GM23338 (cell line): Measurements from ENCODE around the gene CKM. TPM values are rescaled to one million over a fixed set of nuclear protein-coding genes. Genes with fewer than 3 reads are reported as not detected.

Source experiments
- ATAC-seq: fragments of 200-7000 bp; cut with Tn5 transposase; 3 replicates; pipeline ENCODE4 v1.9.1; 2020
- DNase-seq: peaks from one replicate; pipeline ENCODE4 v3.0.0-alpha.2; 2015; ENCODE audit warnings: low spot score
- H2AFZ ChIP-seq: fragments of 200-600 bp; sonication (generic); 2 replicates; pipeline ENCODE4 v1.8.0; 2016; ENCODE audit warnings: antibody characterized with exemption, mild to moderate bottlenecking, moderate library complexity
- H3F3A ChIP-seq: fragments of 200-600 bp; sonication (generic); replicated peaks from 2 replicates; pipeline ENCODE4 v1.8.0; 2017; ENCODE audit warnings: antibody characterized with exemption, mixed run types, low read depth
- H3K27ac ChIP-seq: fragments of 200-600 bp; sonication (generic); 2 replicates; pipeline ENCODE4 v1.6.1; 2016; ENCODE audit warnings: low read depth
- H3K27me3 ChIP-seq: fragments of 200-600 bp; sonication (generic); 2 replicates; pipeline ENCODE4 v1.8.0; 2016; ENCODE audit warnings: mild to moderate bottlenecking, mixed run types, moderate library complexity; ENCODE audit not compliant: insufficient read depth
- H3K36me3 ChIP-seq: fragments of 200-600 bp; sonication (generic); 2 replicates; pipeline ENCODE4 v1.8.0; 2016; ENCODE audit warnings: mild to moderate bottlenecking; ENCODE audit not compliant: insufficient read depth
- H3K4me1 ChIP-seq: fragments of 200-600 bp; sonication (generic); 2 replicates; pipeline ENCODE4 v1.8.0; 2016; ENCODE audit warnings: mild to moderate bottlenecking, moderate library complexity; ENCODE audit not compliant: insufficient read depth
- H3K4me2 ChIP-seq: fragments of 200-600 bp; sonication (generic); 2 replicates; pipeline ENCODE4 v1.7.1; 2017; ENCODE audit warnings: mixed run types
- H3K4me3 ChIP-seq: fragments of 200-600 bp; sonication (generic); 2 replicates; pipeline ENCODE4 v1.6.1; 2016; ENCODE audit warnings: mixed run types
- H3K79me2 ChIP-seq: fragments of 200-600 bp; sonication (generic); replicated peaks from 2 replicates; pipeline ENCODE4 v1.8.0; 2017; ENCODE audit warnings: mild to moderate bottlenecking; ENCODE audit not compliant: insufficient read depth
- H3K9me2 ChIP-seq: fragments of 200-600 bp; sonication (generic); 2 replicates; pipeline ENCODE4 v1.8.0; 2017; ENCODE audit not compliant: insufficient read depth
- H4K20me1 ChIP-seq: fragments of 200-600 bp; sonication (generic); replicated peaks from 2 replicates; pipeline ENCODE4 v1.8.0; 2017; ENCODE audit warnings: mild to moderate bottlenecking; ENCODE audit not compliant: insufficient read depth
- H3K27ac Mint-ChIP-seq: 2 replicates; pipeline ENCODE4 v1.8.0; 2020; ENCODE audit warnings: inconsistent platforms, mild to moderate bottlenecking, moderate library complexity, mixed read lengths
- H3K27me3 Mint-ChIP-seq: 3 replicates; pipeline ENCODE4 v1.8.0; 2022; ENCODE audit warnings: low read depth, mild to moderate bottlenecking, moderate library complexity, mixed read lengths, inconsistent platforms; ENCODE audit not compliant: insufficient read depth, poor library complexity
- H3K36me3 Mint-ChIP-seq: 3 replicates; pipeline ENCODE4 v1.8.0; 2021; ENCODE audit warnings: low read depth, mild to moderate bottlenecking, inconsistent platforms, moderate library complexity, mixed read lengths
- H3K4me1 Mint-ChIP-seq: 3 replicates; pipeline ENCODE4 v1.8.0; 2020; ENCODE audit warnings: mild to moderate bottlenecking, inconsistent platforms, mixed read lengths
- H3K4me3 Mint-ChIP-seq: 3 replicates; pipeline ENCODE4 v1.8.0; 2021; ENCODE audit warnings: moderate library complexity, mild to moderate bottlenecking, inconsistent platforms, mixed read lengths
- H3K9me3 Mint-ChIP-seq: 3 replicates; pipeline ENCODE4 v1.8.0; 2020; ENCODE audit warnings: moderate library complexity, mild to moderate bottlenecking, inconsistent platforms, mixed read lengths
- CREB1 ChIP-seq: fragments of 250-450 bp; sonication (Bioruptor Pico); IDR thresholded peaks from 2 replicates; pipeline ENCODE4 v1.5.0; 2020; ENCODE audit warnings: low read depth, mild to moderate bottlenecking, moderate library complexity
- CTCF ChIP-seq, 2 experiments: fragments of 200-600 bp in 1 of 2; sonication (generic) in 1 of 2; conservative IDR thresholded peaks; 2 replicates each; pipeline versions ENCODE4 v1.5.1 to v1.6.1; 2016 to 2017; ENCODE audit warnings: antibody characterized with exemption in 2 of 2, low read depth in 2 of 2, mild to moderate bottlenecking in 2 of 2, moderate library complexity in 1 of 2
- ETS1 ChIP-seq: IDR thresholded peaks from 2 replicates; pipeline ENCODE4 v1.6.1; 2016; ENCODE audit warnings: antibody characterized with exemption
- EZH2 ChIP-seq: fragments of 200-600 bp; sonication (generic); IDR thresholded peaks from one replicate; pipeline ENCODE4 v1.8.0; 2017; ENCODE audit warnings: antibody characterized with exemption, mild to moderate bottlenecking, low read depth; ENCODE audit not compliant: unreplicated experiment
- EZH2phosphoT487 ChIP-seq: fragments of 200-600 bp; sonication (generic); IDR thresholded peaks from one replicate; pipeline ENCODE4 v1.8.1; 2018; ENCODE audit warnings: antibody characterized with exemption; ENCODE audit not compliant: unreplicated experiment
- JUNB ChIP-seq: IDR thresholded peaks from one replicate; pipeline ENCODE4 v1.6.1; 2016; ENCODE audit warnings: antibody characterized with exemption; ENCODE audit not compliant: unreplicated experiment
- NANOG ChIP-seq: IDR thresholded peaks from 2 replicates; pipeline ENCODE4 v1.6.1; 2016; ENCODE audit warnings: antibody characterized with exemption, borderline replicate concordance
- POLR2AphosphoS5 ChIP-seq: IDR thresholded peaks from 2 replicates; pipeline ENCODE4 v1.6.1; 2016; ENCODE audit warnings: antibody characterized with exemption, low read depth
- ZNF331 ChIP-seq: fragments of 250-450 bp; sonication (Bioruptor Pico); IDR thresholded peaks from 2 replicates; pipeline ENCODE4 v1.5.0; 2020; ENCODE audit warnings: low read depth, mild to moderate bottlenecking, moderate library complexity
- ZNF462 ChIP-seq: fragments of 250-450 bp; sonication (Bioruptor Pico); IDR thresholded peaks from 2 replicates; pipeline ENCODE4 v1.5.0; 2020; ENCODE audit warnings: mild to moderate bottlenecking, moderate library complexity
- polyA plus RNA-seq: library from polyadenylated mRNA; unstranded; fragments of >200 nt; fragmentation: Nextera tagmentation; extraction: Ambion mirVana; gene quantifications from 2 replicates; pipeline ENCODE4 v1.2.1, GENCODE V29; 2016
- total RNA-seq: library from RNA; depleted of rRNA; stranded (reverse); fragments of >200 nt; shearing (Covaris generic); gene quantifications from 2 replicates; pipeline ENCODE4 v1.2.3, GENCODE V29; 2014

Gene CKM
- total and polyA plus RNA-seq, 2 experiments from 2014 or later: not detected

- H3K4me1 ChIP-seq: peaks cover 18% of the 10 kb centered on the region
- no peaks in the 10 kb centered on the region for H3K79me2 ChIP-seq
- no peaks in the 10 kb centered on the region; the same call in 2 of the 3 replicates for H3K9me3 Mint-ChIP-seq
- H3K27me3 ChIP-seq: peaks cover 25% of the 10 kb centered on the region
- peaks cover 18% of the 10 kb centered on the region for H3K4me1 Mint-ChIP-seq
- H3K27ac Mint-ChIP-seq: no peak overlapping the region
- no peaks in the 10 kb centered on the region for H3K36me3 ChIP-seq
- peak overlapping the region; percentile 93 for H2AFZ ChIP-seq
- peak overlapping the region; percentile 85 for H3K4me2 ChIP-seq
- H4K20me1 ChIP-seq: no peaks in the 10 kb centered on the region
- peak overlapping the region; percentile 60 for H3K4me3 Mint-ChIP-seq
- TF ChIP-seq CREB1 (CRISPR knock-in tag): no peak
- TF ChIP-seq ETS1: no peak
- TF ChIP-seq NANOG: no peak
- no peak for TF ChIP-seq EZH2phosphoT487
- TF ChIP-seq CTCF (conservative IDR thresholded peaks at IDR 0.05; ENCODE audit: low read depth in 2 of 2): no peak
- no peak for TF ChIP-seq JUNB
- TF ChIP-seq POLR2AphosphoS5: no peak
- TF ChIP-seq ZNF331 (CRISPR knock-in tag): no peak
- TF ChIP-seq ZNF462 (CRISPR knock-in tag): no peak
- TF ChIP-seq EZH2: no peak
- H3K9me2 ChIP-seq: no peaks in the 10 kb centered on the region
- H3K27ac ChIP-seq: no peak overlapping the region
- H3K36me3 Mint-ChIP-seq: no peaks in the 10 kb centered on the region
- peak overlapping the region; percentile 59 for H3K4me3 ChIP-seq
- H3F3A ChIP-seq: peaks cover 21% of the 10 kb centered on the region; the same call in 1 of the 2 replicates
- DNase-seq (no peak), ATAC-seq (peak; percentile 3; the same call in 2 of the 3 replicates)
- H3K27me3 Mint-ChIP-seq: peaks cover 33% of the 10 kb centered on the region
These were observed 1.8 kb upstream of the CKM start for GRCh38 chr19:45324349-45324907.
